OCI-LY1 (cell line): Measurements from ENCODE around the gene AGBL1.

Experiments
- EZH2 ChIP-seq: fragments of 200-600 bp; sonication (generic), shearing (Covaris generic); IDR thresholded peaks from 2 replicates; pipeline ENCODE4 v1.8.0; 2017; ENCODE audit warnings: borderline replicate concordance, mixed run types, mild to moderate bottlenecking, antibody characterized with exemption, low read length, moderate library complexity, mixed read lengths
- TF ChIP-seq, protein P1 (sequence below): fragments of 200-600 bp; sonication (generic), shearing (Covaris generic); IDR thresholded peaks from 2 replicates; pipeline ENCODE4 v1.5.1; 2017; ENCODE audit warnings: mild to moderate bottlenecking, antibody characterized with exemption, low read length, moderate library complexity, mixed read lengths

DNA sequence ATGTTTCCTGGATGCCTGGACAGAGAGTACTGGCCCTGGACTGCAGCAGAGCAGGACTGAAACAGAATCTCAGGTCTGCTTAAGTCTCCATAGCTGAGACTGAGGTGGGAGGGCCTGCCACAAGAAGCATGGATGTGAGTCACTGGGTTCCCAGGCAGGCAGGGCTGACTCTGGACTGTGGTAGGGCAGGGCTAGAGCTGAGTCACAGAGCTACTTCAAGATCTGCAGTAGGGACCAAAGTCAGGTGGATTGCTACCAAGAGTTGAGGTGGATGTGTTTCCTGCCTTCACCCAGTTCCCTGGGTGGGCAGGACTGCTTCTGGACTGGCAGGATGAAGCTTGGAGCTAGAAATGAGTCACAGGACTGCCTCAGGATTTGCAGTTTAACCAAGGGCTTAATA lies 282.9 kb downstream of the AGBL1 start:
- TF ChIP-seq, protein P1, sequence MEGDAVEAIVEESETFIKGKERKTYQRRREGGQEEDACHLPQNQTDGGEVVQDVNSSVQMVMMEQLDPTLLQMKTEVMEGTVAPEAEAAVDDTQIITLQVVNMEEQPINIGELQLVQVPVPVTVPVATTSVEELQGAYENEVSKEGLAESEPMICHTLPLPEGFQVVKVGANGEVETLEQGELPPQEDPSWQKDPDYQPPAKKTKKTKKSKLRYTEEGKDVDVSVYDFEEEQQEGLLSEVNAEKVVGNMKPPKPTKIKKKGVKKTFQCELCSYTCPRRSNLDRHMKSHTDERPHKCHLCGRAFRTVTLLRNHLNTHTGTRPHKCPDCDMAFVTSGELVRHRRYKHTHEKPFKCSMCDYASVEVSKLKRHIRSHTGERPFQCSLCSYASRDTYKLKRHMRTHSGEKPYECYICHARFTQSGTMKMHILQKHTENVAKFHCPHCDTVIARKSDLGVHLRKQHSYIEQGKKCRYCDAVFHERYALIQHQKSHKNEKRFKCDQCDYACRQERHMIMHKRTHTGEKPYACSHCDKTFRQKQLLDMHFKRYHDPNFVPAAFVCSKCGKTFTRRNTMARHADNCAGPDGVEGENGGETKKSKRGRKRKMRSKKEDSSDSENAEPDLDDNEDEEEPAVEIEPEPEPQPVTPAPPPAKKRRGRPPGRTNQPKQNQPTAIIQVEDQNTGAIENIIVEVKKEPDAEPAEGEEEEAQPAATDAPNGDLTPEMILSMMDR: no peak
- no peak for TF ChIP-seq EZH2
